ENCODE data around the gene SNPH. TPM values are rescaled to one million over a fixed set of nuclear protein-coding genes. Genes with fewer than 3 reads are reported as not detected.

SNPH gene
- total and polyA plus RNA-seq, 2 of the 8 experiments (the other 6 are each of a cell fraction or from before 2014, with no cell fraction given), result 0.98 to 4.9 TPM

- TF ChIP-seq SUZ12 (IDR thresholded peaks at IDR 0.05; ENCODE audit: low read length), result no peak
- no peak for TF ChIP-seq TAF1 (IDR thresholded peaks at IDR 0.05; ENCODE audit: low read depth, low read length)
- no peak for TF ChIP-seq EZH2 (IDR thresholded peaks at IDR 0.05; ENCODE audit: low read depth, low read length, severe bottlenecking)
These were observed 57.9 kb downstream of the SNPH start (continued) for GRCh38 chr20:1323830-1324597.

All from H1 (cell line).